Activated T-cell treated with anti-CD3 and anti-CD28 coated beads for 24 hours (primary cell): ENCODE results near the gene RRP9.
"Not testable (repeated sequence)": the region's sequence is repeated elsewhere in the genome, so short reads cannot be mapped to it uniquely, and the experiment has no call there.

Experiments
- DNase-seq: peaks from one replicate; pipeline ENCODE4 v3.0.0-alpha.2; 2020; ENCODE audit warnings: low read depth

The RRP9 gene

GRCh38 chr3:51938780-51939425, 2.8 kb downstream of the RRP9 start:
- DNase-seq = no peak

- DNase-seq = no peak
These were observed 3.9 kb downstream of the RRP9 start for GRCh38 chr3:51937611-51938450.

- DNase-seq = no peak
These were observed 4.7 kb downstream of the RRP9 start for GRCh38 chr3:51937014-51937413.

- DNase-seq = no peak
These were observed 5.6 kb downstream of the RRP9 start for GRCh38 chr3:51935886-51936755.

GRCh38 chr3:51934991-51935885, 6.5 kb downstream of the RRP9 start:
- no peak for DNase-seq

GRCh38 chr3:51934139-51934850, 7.4 kb downstream of the RRP9 start:
- no peak for DNase-seq

- DNase-seq = no peak
These were observed 8.1 kb downstream of the RRP9 start for GRCh38 chr3:51933471-51934138.

GRCh38 chr3:51932471-51933370, 9.0 kb downstream of the RRP9 start:
- DNase-seq = no peak

- no peak for DNase-seq
These were observed 9.9 kb downstream of the RRP9 start for GRCh38 chr3:51931756-51932155.

- DNase-seq = no peak
These were observed 11.3 kb downstream of the RRP9 start for GRCh38 chr3:51930439-51930838.

GRCh38 chr3:51929420-51930003, 12.2 kb downstream of the RRP9 start:
- no peak for DNase-seq

- DNase-seq = not testable (repeated sequence)
These were observed 12.7 kb downstream of the RRP9 start for GRCh38 chr3:51928981-51929380.

GRCh38 chr3:51928438-51928837, 13.3 kb downstream of the RRP9 start:
- no peak for DNase-seq

GRCh38 chr3:51927061-51927977, 14.4 kb downstream of the RRP9 start:
- DNase-seq = no peak

GRCh38 chr3:51921081-51921578, 20.6 kb downstream of the RRP9 start:
- DNase-seq = no peak

GRCh38 chr3:51916418-51916817, 25.3 kb downstream of the RRP9 start:
- DNase-seq = no peak

GRCh38 chr3:51908026-51908425, 33.7 kb downstream of the RRP9 start:
- no peak for DNase-seq
